ACHN (cell line): ENCODE results near the gene ACVRL1.

Experiments
- DNase-seq: peaks from one replicate; pipeline ENCODE4 v3.0.0-alpha.2; 2015
- in situ Hi-C: cut with HindIII; loops from 2 replicates; pipeline ENCODE4 v1.10.0; 2017; ENCODE audit warnings: low sequenced_read_pairs, low pct_ligation_motif_present, low pct_unique_long_range_greater_than_20kb

ACVRL1 gene

DNA sequence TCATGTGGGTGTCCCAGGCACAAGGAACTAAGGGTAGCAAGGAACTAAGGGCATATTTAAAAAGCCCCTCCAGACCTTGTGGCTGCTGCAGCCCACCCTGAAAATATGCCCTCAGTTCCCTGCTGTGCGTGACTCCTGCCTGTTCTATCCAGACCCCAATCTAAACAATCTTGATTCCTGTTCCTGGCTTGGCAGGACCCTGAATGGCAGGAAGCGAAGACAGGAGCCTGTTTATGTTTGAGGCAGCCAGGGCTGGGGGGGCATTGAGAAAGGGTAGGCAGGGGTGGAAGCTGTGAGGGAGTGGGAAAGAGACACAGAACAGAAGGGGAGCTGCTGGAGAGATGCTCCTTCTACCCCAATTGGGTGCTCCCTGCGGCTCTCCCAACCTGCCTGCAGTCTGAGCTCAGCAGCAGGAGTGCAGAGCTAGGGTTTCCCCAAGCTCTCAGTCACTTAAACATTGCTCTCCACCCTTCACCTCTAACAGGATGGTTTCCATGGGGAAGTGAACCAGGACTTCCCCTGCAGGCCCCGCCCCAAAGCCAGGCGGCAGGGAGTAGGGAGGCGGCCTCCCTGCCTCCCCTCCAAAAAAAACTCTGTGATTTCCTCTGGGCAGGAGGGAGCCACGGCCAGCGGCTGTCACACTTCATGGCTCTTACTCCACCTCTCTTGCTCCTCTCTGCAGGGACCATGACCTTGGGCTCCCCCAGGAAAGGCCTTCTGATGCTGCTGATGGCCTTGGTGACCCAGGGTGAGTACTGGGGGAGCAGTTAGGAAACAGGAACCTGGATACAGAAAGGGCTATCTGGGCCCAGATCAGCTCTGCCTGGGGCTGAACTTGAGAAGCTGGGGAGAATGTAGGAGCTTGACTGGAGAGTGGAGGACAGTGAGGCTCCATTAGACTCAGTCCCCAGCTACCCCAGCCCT is 4.7 kb downstream of the ACVRL1 start:
- no peak for DNase-seq
- in situ Hi-C loops = no loop called here

DNA sequence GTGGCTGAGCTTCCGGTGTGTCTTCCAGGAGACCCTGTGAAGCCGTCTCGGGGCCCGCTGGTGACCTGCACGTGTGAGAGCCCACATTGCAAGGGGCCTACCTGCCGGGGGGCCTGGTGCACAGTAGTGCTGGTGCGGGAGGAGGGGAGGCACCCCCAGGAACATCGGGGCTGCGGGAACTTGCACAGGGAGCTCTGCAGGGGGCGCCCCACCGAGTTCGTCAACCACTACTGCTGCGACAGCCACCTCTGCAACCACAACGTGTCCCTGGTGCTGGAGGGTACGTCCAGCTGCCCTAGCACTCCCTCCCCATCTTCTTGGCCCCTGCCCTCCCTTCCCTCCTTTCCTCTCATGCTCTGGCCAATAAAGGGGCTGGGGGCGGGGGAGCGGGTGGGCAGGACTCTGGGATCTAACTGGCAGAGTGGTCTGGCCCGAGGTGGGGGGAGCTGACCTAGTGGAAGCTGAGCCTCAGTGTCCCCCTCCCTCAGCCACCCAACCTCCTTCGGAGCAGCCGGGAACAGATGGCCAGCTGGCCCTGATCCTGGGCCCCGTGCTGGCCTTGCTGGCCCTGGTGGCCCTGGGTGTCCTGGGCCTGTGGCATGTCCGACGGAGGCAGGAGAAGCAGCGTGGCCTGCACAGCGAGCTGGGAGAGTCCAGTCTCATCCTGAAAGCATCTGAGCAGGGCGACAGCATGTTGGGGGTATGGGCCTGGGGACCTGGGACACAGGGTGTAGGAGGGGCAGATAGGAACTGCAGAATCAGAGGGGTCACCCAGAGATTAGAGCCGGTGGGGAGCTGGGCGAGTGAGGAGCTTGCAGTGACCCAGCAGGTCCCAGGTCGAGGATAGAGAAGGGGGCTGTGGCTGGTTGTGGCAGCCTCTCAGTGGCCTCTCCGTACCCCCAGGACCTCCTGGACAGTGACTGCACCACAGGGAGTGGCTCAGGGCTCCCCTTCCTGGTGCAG is 6.0 kb downstream of the ACVRL1 start:
- DNase-seq = no peak
- in situ Hi-C loops = no loop called here

DNA sequence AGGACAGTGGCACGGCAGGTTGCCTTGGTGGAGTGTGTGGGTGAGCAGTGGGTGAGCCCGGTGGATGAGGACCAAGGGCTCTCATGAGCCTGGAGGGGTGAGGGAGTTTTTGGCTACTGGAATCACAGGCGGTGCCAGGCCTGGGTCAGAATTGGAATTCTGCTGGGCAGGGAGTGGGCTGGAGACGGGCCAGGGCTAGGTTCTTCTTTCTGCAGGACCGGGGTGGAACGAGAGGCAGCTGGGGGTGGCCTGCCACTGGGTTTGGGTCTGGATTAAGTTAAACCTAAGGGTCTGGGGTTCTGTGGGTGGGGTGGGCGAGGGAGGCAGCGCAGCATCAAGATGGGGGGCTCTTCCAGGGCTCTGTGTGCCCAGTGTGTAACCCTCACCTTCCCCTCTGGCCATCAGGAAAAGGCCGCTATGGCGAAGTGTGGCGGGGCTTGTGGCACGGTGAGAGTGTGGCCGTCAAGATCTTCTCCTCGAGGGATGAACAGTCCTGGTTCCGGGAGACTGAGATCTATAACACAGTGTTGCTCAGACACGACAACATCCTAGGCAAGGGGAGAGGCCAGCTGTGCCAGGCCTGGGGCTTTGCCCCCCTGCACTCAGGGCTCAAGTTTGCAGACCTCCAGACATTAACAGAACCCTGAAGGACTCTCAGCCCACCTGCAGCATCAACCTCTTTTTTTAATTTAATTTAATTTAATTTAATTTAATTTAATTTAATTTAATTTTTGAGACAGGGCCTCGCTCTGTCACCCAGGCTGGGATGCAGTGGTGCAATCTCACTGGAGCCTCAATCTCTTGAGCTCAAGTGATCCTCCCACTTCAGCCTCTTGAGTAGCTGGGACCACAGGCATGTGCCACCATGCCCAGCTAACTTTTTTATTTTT is 7.0 kb downstream of the ACVRL1 start:
- in situ Hi-C loops = no loop called here
- no peak for DNase-seq

- in situ Hi-C loops = no loop called here
- no peak for DNase-seq
These were observed 7.8 kb downstream of the ACVRL1 start for GRCh38 chr12:51915003-51915625.

- in situ Hi-C loops = no loop called here
- DNase-seq = no peak
These were observed 8.6 kb downstream of the ACVRL1 start for GRCh38 chr12:51915951-51916350.

DNA sequence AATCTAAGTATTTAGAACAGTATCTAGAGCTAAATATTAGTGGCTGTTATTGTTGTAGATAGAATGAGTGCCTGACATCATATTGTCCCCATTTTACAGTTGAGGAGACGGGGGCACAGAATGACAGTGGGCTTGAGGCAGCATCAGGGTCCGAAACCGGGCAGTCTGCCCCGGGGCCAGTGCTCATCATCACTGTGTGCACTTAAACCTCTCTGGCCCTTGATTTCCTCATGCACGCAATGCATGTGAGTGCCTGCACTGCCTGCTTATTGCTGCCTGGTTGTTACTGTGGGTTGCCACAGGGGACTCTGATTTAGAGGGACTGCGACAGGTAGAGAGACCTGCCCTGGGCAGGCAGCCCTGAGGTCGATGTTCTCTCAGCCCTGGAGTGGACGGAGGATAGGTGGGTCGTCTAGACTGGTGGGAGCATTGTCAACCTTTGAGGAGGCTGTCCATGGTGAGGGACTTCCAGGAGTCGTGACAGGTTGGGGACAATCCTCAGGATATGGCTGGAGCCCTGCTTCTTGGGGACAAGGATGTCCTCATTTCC is 9.8 kb downstream of the ACVRL1 start:
- DNase-seq = no peak
- in situ Hi-C loops = no loop called here

DNA sequence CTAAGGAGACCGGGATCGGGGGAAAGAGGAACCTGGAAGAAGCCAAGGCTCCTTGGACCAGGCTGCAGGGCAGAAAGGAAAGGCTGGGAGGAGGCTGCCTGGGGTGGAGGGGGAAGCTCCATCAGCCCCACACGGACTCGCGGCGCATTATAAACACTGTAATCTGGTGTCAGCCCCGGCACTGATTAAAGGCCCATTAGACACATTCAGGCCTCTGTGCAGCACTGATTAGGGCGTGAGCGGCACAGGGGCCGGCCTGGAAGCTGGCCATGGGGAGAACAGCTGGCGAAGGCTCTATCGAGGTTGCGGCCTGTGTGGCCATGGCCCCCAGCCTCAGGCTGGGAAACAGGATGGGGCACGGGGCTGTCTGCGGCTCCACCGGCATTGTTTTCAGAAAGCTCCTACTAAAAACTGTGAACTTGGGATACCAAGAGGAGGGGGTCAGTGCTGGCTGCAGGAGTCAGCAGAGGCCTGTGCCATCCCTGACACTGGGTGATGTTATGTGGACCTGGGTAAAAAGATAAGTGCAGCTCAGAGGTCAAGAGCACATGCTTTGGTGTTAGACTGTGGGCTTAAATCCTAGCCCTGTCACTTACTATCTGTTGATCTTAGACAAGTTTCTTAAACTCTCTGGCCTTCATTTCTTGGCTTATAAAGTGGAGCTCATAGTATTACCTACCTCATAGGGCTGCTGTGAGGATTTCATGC is 10.6 kb downstream of the ACVRL1 start:
- in situ Hi-C loops = no loop called here
- no peak for DNase-seq

DNA sequence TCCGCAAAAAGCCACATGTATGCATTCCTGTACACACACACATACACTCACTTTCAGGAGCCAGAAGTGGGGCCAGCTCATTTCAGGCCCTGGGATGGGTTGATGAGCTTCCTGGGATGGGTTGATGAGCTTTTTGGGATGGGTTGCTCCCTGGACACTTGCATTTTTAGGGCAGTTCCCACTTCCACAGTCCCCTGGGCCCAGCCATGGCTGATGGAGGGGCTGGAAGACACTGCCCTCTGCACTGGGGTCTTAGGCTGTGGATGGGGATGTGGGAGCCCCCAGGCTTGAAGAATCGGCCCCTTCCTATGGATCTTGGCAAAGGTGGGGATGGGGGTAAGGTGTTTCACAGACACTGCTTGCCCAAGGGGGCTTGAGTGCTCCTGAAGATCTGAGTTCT is 12.7 kb downstream of the ACVRL1 start:
- no peak for DNase-seq
- in situ Hi-C loops = no loop called here

DNA sequence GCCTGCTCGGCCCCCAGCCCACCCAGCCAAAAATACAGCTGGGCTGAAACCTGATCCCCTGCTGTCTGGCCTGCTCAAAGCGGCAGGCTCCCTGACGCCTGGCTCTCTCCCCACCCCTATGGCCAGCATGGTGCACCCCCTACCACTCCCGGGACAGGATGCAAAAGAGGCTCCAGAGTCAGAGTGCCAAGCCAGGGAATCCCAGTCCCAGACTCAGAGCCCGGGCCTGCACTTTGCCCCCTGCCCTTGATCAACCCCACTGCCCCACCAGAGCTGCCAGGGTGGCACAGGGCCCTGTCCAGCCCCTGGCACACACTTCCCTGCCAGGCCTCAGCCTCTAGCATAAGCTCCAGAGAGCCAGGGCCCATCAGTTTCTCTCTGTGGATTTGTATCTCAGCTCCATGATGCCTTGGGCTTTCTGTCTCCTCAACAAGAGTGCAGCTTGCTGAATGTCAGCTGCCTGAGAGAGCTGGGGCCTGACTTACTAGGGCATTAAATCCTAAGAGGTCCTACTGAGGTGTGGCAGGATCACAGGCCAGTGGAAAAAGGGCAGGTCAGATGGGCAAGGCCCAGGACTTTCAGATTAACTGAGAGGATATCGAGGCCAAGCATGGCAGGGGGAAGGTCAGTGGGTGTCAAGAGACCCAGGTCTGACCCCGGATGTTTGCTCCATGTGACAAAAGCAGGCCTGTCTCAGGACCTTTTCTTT is 13.9 kb downstream of the ACVRL1 start:
- DNase-seq = no peak
- in situ Hi-C loops = no loop called here

GRCh38 chr12:51922146-51922545 is 14.8 kb downstream of the ACVRL1 start:
- in situ Hi-C loops = no loop called here
- no peak for DNase-seq

- no peak for DNase-seq
- in situ Hi-C loops = no loop called here
These were observed 15.6 kb downstream of the ACVRL1 start for GRCh38 chr12:51922762-51923505.

GRCh38 chr12:51923506-51924365 is 16.4 kb downstream of the ACVRL1 start:
- in situ Hi-C loops = no loop called here
- no peak for DNase-seq

DNA sequence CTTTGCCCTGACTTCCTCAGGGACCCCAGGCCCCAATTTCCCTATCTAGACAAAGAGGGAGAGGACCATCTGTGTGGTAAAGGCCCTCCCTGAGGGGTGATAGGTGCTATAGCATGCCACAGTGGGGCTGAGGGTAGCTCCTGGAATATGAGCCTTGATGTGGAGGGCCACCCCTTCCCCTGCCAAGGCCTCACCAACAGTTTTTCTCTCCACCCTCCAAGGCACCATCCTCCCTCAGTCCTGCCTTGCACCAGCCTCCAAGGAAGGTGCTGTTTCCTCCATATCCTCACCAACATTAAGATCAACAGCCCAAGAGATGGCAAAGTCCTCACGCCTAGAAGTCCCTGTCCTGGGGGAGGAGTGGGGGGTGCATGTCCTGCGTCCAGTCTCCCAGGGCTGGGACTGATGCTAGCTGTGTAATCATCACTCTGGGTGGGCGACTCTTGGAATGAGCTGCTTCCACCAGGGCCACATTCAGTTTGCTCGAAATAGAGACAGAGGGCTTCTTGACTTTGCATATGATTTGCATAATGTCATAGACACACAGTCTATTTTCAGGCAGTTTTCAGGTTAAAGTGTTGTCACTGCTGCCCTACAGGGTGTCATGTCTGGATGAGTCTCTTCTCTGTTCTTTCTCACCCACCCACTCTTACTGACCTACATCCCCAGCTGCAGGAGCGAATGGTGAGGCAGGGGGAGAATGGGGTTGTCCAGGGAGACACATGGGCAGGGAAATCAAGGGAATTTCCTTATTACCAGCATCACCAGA is 17.4 kb downstream of the ACVRL1 start:
- in situ Hi-C loops = no loop called here
- DNase-seq = no peak

DNA sequence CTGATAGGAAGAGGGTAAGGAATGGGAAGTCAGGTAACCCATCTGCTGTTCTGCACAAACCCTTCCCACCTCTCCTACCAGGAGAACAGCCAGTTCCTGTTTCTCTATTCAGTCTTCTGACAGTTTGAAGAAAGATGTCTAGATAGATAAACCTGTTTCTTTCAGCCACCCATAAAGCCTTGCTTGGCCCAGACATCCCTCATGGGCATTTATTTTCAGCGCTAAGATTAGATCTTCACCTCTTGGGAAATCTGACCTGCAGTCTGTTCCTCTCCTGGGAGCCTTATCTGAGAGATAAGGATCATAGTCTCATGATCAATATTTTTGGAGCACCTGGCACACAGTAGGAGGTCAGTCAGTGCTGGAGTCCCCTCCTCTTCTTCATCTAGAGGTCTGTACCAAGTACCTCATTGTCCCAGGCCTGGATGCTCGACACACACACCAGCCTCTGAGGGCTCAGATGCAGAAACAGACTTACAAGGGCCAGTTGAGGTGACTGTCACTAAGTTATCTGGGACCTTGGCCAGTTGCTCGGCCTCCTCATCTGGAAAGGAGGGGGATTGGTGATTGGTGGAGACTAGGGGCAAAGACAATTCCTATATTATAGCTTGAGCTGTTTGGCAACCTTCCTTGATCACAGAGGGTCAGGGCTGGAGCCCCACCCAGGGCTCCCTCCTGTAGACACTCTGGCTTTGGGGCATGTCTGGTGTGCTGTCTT is 18.2 kb downstream of the ACVRL1 start:
- no peak for DNase-seq
- in situ Hi-C loops = no loop called here
